NB4 (cell line): ENCODE measurements around the gene DNAH11.

ENCODE experiments used
- DNase-seq: peaks from one replicate; pipeline ENCODE4 v3.0.0; 2010; ENCODE audit warnings: low read depth
- H3K4me3 ChIP-seq: one replicate; pipeline ENCODE4 v1.5.1; 2011; ENCODE audit warnings: mild to moderate bottlenecking, low read depth, low read length, moderate library complexity
- CTCF ChIP-seq: IDR thresholded peaks from one replicate; pipeline ENCODE4 v1.5.1; 2012; ENCODE audit warnings: low read depth, low read length
- MAX ChIP-seq: IDR thresholded peaks from 2 replicates; pipeline ENCODE4 v1.6.1; 2011; ENCODE audit warnings: low read depth, low read length
- MYC ChIP-seq: IDR thresholded peaks from 2 replicates; pipeline ENCODE4 v1.6.1; 2011; ENCODE audit warnings: low read depth, low read length
- POLR2A ChIP-seq: IDR thresholded peaks from 2 replicates; pipeline ENCODE4 v1.6.1; 2011; ENCODE audit warnings: mild to moderate bottlenecking; ENCODE audit not compliant: insufficient read length; ENCODE audit errors: extremely low read depth

DNAH11 gene

GRCh38 chr7:21947056-21947455, 404.2 kb downstream of the DNAH11 start:
- no peak for TF ChIP-seq POLR2A
- no peak for TF ChIP-seq CTCF
- no peak for TF ChIP-seq MAX
- TF ChIP-seq MYC: no peak
- no peak overlapping the region for H3K4me3 ChIP-seq
- no peak for DNase-seq

GRCh38 chr7:21947946-21948345, 405.1 kb downstream of the DNAH11 start:
- no peak for TF ChIP-seq MYC
- no peak for TF ChIP-seq POLR2A
- TF ChIP-seq CTCF: no peak
- H3K4me3 ChIP-seq: no peak overlapping the region
- DNase-seq: no peak

GRCh38 chr7:21948364-21948763, 405.5 kb downstream of the DNAH11 start:
- no peak overlapping the region for H3K4me3 ChIP-seq
- TF ChIP-seq CTCF (no peak), MYC (no peak), MAX (no peak), POLR2A (no peak)
- DNase-seq: no peak

- TF ChIP-seq MAX: no peak
- no peak for TF ChIP-seq MYC
- no peak for TF ChIP-seq POLR2A
- TF ChIP-seq CTCF: no peak
- no peak for DNase-seq
- H3K4me3 ChIP-seq: no peak overlapping the region
Observed at GRCh38 chr7:21948887-21949540, 406.2 kb downstream of the DNAH11 start.
